ENCODE measurements around the gene ZNF80. TPM values are rescaled to one million over a fixed set of nuclear protein-coding genes. Genes with fewer than 3 reads are reported as not detected.

Gene ZNF80
- polyA plus RNA-seq, 2 of the 4 experiments (the other 2 are of a cell fraction): not detected

- Histone ChIP-seq H3K9me3 (no peaks in the 10 kb centered on the region), H3K4me2 (no peak overlapping the region), H3K4me1 (no peaks in the 10 kb centered on the region), H3K27ac (no peak overlapping the region), H3K4me3 (no peak overlapping the region)
- CTCF ChIA-PET: interaction anchor here (0.6 kb wide), 2 partner anchors 369 to 370 kb away, joined by 3 to 4 read pairs; partner anchors contain the start of gene GRAMD1C
- ATAC-seq: no peak
- TF ChIP-seq, protein P1, sequence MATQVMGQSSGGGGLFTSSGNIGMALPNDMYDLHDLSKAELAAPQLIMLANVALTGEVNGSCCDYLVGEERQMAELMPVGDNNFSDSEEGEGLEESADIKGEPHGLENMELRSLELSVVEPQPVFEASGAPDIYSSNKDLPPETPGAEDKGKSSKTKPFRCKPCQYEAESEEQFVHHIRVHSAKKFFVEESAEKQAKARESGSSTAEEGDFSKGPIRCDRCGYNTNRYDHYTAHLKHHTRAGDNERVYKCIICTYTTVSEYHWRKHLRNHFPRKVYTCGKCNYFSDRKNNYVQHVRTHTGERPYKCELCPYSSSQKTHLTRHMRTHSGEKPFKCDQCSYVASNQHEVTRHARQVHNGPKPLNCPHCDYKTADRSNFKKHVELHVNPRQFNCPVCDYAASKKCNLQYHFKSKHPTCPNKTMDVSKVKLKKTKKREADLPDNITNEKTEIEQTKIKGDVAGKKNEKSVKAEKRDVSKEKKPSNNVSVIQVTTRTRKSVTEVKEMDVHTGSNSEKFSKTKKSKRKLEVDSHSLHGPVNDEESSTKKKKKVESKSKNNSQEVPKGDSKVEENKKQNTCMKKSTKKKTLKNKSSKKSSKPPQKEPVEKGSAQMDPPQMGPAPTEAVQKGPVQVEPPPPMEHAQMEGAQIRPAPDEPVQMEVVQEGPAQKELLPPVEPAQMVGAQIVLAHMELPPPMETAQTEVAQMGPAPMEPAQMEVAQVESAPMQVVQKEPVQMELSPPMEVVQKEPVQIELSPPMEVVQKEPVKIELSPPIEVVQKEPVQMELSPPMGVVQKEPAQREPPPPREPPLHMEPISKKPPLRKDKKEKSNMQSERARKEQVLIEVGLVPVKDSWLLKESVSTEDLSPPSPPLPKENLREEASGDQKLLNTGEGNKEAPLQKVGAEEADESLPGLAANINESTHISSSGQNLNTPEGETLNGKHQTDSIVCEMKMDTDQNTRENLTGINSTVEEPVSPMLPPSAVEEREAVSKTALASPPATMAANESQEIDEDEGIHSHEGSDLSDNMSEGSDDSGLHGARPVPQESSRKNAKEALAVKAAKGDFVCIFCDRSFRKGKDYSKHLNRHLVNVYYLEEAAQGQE (IDR thresholded peaks at IDR 0.05): no peak
- TF ChIP-seq ZNF302 (CRISPR knock-in tag; IDR thresholded peaks at IDR 0.05): no peak
- no peak for TF ChIP-seq ZSCAN20 (CRISPR knock-in tag; IDR thresholded peaks at IDR 0.05)
- TF ChIP-seq SREBF2 (IDR thresholded peaks at IDR 0.05): no peak
- no peak for TF ChIP-seq HOXB13 (CRISPR knock-in tag; IDR thresholded peaks at IDR 0.05; ENCODE audit: low read depth)
- TF ChIP-seq JUN (IDR thresholded peaks at IDR 0.05): no peak
- no peak for TF ChIP-seq HOXA7 (CRISPR knock-in tag; IDR thresholded peaks at IDR 0.05)
- TF ChIP-seq, protein P2, sequence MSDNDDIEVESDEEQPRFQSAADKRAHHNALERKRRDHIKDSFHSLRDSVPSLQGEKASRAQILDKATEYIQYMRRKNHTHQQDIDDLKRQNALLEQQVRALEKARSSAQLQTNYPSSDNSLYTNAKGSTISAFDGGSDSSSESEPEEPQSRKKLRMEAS (IDR thresholded peaks at IDR 0.05): no peak
- TF ChIP-seq RNF2 (IDR thresholded peaks at IDR 0.05; ENCODE audit: borderline replicate concordance, low read depth): no peak
- TF ChIP-seq, protein P3, sequence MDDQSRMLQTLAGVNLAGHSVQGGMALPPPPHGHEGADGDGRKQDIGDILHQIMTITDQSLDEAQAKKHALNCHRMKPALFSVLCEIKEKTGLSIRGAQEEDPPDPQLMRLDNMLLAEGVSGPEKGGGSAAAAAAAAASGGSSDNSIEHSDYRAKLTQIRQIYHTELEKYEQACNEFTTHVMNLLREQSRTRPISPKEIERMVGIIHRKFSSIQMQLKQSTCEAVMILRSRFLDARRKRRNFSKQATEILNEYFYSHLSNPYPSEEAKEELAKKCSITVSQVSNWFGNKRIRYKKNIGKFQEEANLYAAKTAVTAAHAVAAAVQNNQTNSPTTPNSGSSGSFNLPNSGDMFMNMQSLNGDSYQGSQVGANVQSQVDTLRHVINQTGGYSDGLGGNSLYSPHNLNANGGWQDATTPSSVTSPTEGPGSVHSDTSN (IDR thresholded peaks at IDR 0.05): no peak
- TF ChIP-seq HOXB5 (CRISPR knock-in tag; IDR thresholded peaks at IDR 0.05): no peak
- no peak for TF ChIP-seq FOXS1 (CRISPR knock-in tag; IDR thresholded peaks at IDR 0.05)
- no peak for TF ChIP-seq BCL3 (IDR thresholded peaks at IDR 0.05)
- TF ChIP-seq NR3C1 (IDR thresholded peaks at IDR 0.05): no peak
- TF ChIP-seq RCOR1 (IDR thresholded peaks at IDR 0.05; ENCODE audit: low read depth, low read length): no peak
- FAIRE-seq: no peak
- WGBS (ENCODE audit: missing lambda C conversion rate): 14% methylated on average over 4 of the region's 4 CpGs
- POLR2A ChIA-PET: no interaction called here
- no peak for DNase-seq (ENCODE audit: low read depth in 1 of 2, low spot score in 1 of 2)
Measured at GRCh38 chr3:114207768-114208167, 29.6 kb downstream of the ZNF80 start.

DNA sequence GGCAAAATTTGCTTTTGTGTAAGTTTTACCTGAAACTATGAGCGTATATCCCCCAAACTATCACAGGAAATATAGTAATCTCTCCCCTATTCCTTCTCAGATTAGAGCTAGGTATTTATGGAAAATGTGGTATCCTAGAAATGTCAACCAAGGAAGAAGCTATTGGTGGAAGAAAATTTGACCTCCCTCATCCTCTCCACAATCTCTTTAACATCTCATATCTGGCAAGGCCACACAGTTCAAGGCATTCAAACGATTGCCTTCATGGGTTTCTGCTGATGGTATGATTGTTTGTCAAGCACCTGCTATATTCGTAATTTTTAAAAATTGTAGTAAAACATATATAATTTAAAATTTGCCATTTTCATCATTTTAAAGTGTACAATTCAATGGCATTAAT is 31.0 kb downstream of the ZNF80 start:
- WGBS (ENCODE audit: missing lambda C conversion rate): 14% methylated on average over 3 of the region's 3 CpGs
- Histone ChIP-seq H3K4me3 (no peak overlapping the region), H3K9me3 (no peaks in the 10 kb centered on the region), H3K27ac (no peak overlapping the region), H3K4me2 (no peak overlapping the region), H3K4me1 (no peaks in the 10 kb centered on the region)
- POLR2A ChIA-PET: no interaction called here
- FAIRE-seq: no peak
- DNase-seq (ENCODE audit: low read depth in 1 of 2, low spot score in 1 of 2): no peak
- CTCF ChIA-PET: no interaction called here
- TF ChIP-seq CTCF (IDR thresholded peaks at IDR 0.05) (no peak), ZFP36 (IDR thresholded peaks at IDR 0.05; ENCODE audit: borderline replicate concordance, partially characterized antibody) (no peak), POLR2A (IDR thresholded peaks at IDR 0.05; ENCODE audit: low read length) (no peak), HOXB5 (CRISPR knock-in tag; IDR thresholded peaks at IDR 0.05) (no peak), ZNF302 (CRISPR knock-in tag; IDR thresholded peaks at IDR 0.05) (no peak), USF2 (IDR thresholded peaks at IDR 0.05) (no peak), MAZ (IDR thresholded peaks at IDR 0.05; ENCODE audit: borderline replicate concordance, low read depth, low read length) (no peak), ESRRA (IDR thresholded peaks at IDR 0.05; ENCODE audit: borderline replicate concordance, low read length) (no peak), BHLHE40 (IDR thresholded peaks at IDR 0.05; ENCODE audit: low read depth, low read length) (no peak), POLR2AphosphoS2 (conservative IDR thresholded peaks at IDR 0.05; ENCODE audit: low read length) (no peak), SREBF2 (IDR thresholded peaks at IDR 0.05) (no peak), NPAS2 (CRISPR knock-in tag; IDR thresholded peaks at IDR 0.05; ENCODE audit: borderline replicate concordance) (no peak)
- TF ChIP-seq, protein P4, sequence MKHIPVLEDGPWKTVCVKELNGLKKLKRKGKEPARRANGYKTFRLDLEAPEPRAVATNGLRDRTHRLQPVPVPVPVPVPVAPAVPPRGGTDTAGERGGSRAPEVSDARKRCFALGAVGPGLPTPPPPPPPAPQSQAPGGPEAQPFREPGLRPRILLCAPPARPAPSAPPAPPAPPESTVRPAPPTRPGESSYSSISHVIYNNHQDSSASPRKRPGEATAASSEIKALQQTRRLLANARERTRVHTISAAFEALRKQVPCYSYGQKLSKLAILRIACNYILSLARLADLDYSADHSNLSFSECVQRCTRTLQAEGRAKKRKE (CRISPR knock-in tag; IDR thresholded peaks at IDR 0.05; ENCODE audit: low read depth): no peak
- TF ChIP-seq, protein P5, sequence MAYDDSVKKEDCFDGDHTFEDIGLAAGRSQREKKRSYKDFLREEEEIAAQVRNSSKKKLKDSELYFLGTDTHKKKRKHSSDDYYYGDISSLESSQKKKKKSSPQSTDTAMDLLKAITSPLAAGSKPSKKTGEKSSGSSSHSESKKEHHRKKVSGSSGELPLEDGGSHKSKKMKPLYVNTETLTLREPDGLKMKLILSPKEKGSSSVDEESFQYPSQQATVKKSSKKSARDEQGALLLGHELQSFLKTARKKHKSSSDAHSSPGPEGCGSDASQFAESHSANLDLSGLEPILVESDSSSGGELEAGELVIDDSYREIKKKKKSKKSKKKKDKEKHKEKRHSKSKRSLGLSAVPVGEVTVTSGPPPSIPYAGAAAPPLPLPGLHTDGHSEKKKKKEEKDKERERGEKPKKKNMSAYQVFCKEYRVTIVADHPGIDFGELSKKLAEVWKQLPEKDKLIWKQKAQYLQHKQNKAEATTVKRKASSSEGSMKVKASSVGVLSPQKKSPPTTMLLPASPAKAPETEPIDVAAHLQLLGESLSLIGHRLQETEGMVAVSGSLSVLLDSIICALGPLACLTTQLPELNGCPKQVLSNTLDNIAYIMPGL (CRISPR knock-in tag; IDR thresholded peaks at IDR 0.05; ENCODE audit: borderline replicate concordance): no peak
- no peak for ATAC-seq
